Brain microvascular endothelial cell (primary cell): ENCODE measurements around the gene ABTB1.

ENCODE experiments used
- DNase-seq: peaks from one replicate; pipeline ENCODE4 v3.0.0-alpha.2; 2020
- H3K27ac ChIP-seq: fragments of 250-450 bp; sonication (Bioruptor Pico); 2 replicates; pipeline ENCODE4 v1.5.1; 2020; ENCODE audit warnings: mild to moderate bottlenecking, moderate library complexity
- H3K27me3 ChIP-seq: fragments of 250-450 bp; sonication (Bioruptor Pico); replicated peaks from 2 replicates; pipeline ENCODE4 v1.5.1; 2020; ENCODE audit warnings: mild to moderate bottlenecking
- H3K36me3 ChIP-seq: fragments of 250-450 bp; sonication (Bioruptor Pico); replicated peaks from 2 replicates; pipeline ENCODE4 v1.5.1; 2020; ENCODE audit warnings: mild to moderate bottlenecking
- H3K4me3 ChIP-seq: 2 replicates; pipeline ENCODE4 v1.5.1; 2011; ENCODE audit warnings: low read depth, mild to moderate bottlenecking, control low read depth, low read length, moderate library complexity
- in situ Hi-C: cut with HindIII; loops from 2 replicates; pipeline ENCODE4 v1.10.0; 2017; ENCODE audit warnings: low sequenced_read_pairs, low pct_ligation_motif_present
- TF ChIP-seq, protein P1 (sequence below): IDR thresholded peaks from 2 replicates; pipeline ENCODE4 v1.5.1; 2011; ENCODE audit warnings: low read depth, mild to moderate bottlenecking, moderate library complexity, low read length, control low read depth, inconsistent platforms; ENCODE audit errors: missing control alignments

ABTB1 gene

DNA sequence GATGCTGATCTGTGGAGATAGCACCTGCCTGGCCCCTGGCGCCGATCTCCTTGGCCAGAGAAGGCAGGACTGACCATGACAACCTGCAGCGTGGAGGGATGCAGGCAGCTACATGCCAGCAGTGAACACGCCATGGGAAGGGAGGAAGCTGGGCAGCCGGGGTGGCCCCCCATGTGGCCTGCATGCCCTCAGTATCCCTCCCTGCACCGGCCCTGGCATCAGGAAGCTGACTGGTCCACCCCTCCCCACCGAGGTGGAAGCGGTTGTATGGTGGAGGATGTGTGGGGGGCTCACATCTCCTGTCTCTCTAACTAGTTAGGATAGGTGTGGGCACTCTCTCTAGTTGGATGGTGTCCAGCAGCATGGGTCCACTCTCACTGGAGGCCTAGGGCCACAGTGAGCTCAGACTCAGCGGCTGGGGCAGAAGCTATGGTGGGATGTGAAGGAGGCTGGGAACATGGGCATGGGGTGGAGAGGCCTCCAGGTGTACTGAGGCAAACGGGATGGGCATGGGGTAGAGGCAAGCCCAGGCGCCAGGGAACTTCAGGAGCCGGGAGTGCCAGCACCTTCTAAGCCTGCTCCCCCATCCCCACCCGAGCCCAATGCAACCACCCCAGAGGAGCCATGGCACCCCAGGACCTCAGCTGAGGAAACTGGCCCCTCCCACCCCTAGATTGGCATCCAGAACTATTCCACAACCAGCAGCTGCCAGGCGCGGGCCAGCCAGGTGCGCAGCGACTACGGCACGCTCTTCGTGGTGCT, 1.8 kb upstream of the ABTB1 start:
- Histone ChIP-seq H3K4me3 (no peak overlapping the region), H3K27me3 (no peaks in the 10 kb centered on the region), H3K27ac (no peak overlapping the region), H3K36me3 (no peaks in the 10 kb centered on the region)
- in situ Hi-C loops = no loop called here
- TF ChIP-seq, protein P1, sequence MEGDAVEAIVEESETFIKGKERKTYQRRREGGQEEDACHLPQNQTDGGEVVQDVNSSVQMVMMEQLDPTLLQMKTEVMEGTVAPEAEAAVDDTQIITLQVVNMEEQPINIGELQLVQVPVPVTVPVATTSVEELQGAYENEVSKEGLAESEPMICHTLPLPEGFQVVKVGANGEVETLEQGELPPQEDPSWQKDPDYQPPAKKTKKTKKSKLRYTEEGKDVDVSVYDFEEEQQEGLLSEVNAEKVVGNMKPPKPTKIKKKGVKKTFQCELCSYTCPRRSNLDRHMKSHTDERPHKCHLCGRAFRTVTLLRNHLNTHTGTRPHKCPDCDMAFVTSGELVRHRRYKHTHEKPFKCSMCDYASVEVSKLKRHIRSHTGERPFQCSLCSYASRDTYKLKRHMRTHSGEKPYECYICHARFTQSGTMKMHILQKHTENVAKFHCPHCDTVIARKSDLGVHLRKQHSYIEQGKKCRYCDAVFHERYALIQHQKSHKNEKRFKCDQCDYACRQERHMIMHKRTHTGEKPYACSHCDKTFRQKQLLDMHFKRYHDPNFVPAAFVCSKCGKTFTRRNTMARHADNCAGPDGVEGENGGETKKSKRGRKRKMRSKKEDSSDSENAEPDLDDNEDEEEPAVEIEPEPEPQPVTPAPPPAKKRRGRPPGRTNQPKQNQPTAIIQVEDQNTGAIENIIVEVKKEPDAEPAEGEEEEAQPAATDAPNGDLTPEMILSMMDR = no peak
- DNase-seq = no peak

GRCh38 chr3:127671523-127672428, 976 bp upstream of the ABTB1 start:
- Histone ChIP-seq H3K27me3 (no peaks in the 10 kb centered on the region), H3K36me3 (no peaks in the 10 kb centered on the region), H3K4me3 (peak overlapping the region; percentile 62), H3K27ac (peak overlapping the region; percentile 81)
- TF ChIP-seq, protein P1 = no peak
- in situ Hi-C loops = no loop called here
- DNase-seq = no peak

- Histone ChIP-seq H3K27ac (peak overlapping the region; percentile 75), H3K4me3 (peak overlapping the region; percentile 78), H3K27me3 (no peaks in the 10 kb centered on the region), H3K36me3 (no peaks in the 10 kb centered on the region)
- TF ChIP-seq, protein P1 = no peak
- in situ Hi-C loops = no loop called here
- peak; percentile 56 for DNase-seq
Measured at GRCh38 chr3:127673191-127674100, 694 bp downstream of the ABTB1 start.

DNA sequence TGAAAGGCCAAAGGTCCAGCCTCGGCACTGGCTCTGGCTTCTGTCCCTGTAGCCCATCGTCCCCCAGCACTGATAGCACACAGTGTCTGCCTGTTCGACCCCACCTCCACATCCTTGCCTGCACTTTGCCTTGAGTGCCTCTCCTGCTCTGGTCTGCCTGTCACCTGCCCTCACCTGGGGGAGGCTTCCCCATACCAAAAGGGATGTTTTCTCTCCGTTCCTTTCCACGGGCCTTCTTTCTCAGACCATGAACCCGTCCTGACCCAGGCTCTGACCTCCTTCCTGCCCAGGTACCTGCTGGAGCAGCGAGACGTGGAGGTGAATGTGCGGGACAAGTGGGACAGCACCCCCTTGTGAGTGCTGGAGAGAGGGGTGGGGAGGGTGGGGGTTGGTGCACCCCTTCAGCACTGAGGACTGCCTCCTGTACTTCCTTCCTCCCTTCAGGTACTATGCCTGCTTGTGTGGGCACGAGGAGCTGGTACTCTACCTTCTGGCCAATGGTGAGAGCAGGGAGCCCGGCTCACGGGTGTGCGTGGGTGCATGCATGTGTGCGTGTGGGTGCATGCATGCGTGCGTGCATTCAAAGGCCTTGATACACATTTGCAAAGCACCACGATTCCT, 1.5 kb downstream of the ABTB1 start:
- TF ChIP-seq, protein P1 = no peak
- no peak for DNase-seq
- no peak overlapping the region for H3K4me3 ChIP-seq
- no peaks in the 10 kb centered on the region for H3K27me3 ChIP-seq
- in situ Hi-C loops = no loop called here
- H3K27ac ChIP-seq = no peak overlapping the region
- H3K36me3 ChIP-seq = no peaks in the 10 kb centered on the region

DNA sequence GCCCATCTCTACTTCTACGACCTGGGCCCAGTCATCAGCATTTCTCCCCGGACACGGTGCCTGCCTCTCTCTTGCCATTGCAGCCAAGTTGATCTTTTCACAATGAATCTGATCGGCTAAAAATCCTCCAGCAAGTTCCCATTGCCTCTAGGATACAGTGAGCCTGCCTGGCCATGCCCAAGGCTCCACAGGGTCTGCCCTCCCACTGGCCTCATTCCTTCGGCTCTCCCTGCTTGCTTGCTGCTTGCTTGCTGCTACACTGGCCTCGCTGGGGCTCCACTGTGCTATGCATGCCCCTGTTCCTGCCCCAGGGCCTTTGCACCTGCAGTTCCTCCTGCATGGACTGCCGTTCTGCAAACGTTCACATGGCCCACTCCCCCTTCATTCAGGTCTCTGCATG, 2.0 kb downstream of the ABTB1 start:
- H3K27ac ChIP-seq = no peak overlapping the region
- no peaks in the 10 kb centered on the region for H3K36me3 ChIP-seq
- DNase-seq = no peak
- in situ Hi-C loops = no loop called here
- H3K27me3 ChIP-seq = no peaks in the 10 kb centered on the region
- TF ChIP-seq, protein P1 = no peak
- no peak overlapping the region for H3K4me3 ChIP-seq
